ENCODE results near the gene LRSAM1.

DNA sequence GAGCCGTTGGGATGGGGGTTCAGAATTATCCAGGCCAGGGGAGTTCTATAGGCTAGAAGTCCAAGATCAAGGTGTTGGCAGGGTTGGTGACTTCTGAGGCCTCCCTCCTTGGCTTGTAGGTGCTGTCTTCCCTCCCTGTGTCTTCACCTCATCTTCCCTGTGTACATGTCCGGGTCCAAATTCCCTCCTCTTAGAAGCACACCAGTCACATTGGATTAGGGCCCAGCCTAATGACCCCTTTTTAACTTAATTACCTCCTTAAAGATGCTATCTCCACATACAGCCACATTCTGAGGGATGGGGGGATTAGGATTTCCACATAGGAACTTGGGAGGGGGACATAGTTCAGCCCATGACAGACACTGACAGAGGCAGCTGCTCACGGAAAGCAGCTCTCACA is 12.1 kb downstream of the LRSAM1 start:
- TF ChIP-seq, protein P1, sequence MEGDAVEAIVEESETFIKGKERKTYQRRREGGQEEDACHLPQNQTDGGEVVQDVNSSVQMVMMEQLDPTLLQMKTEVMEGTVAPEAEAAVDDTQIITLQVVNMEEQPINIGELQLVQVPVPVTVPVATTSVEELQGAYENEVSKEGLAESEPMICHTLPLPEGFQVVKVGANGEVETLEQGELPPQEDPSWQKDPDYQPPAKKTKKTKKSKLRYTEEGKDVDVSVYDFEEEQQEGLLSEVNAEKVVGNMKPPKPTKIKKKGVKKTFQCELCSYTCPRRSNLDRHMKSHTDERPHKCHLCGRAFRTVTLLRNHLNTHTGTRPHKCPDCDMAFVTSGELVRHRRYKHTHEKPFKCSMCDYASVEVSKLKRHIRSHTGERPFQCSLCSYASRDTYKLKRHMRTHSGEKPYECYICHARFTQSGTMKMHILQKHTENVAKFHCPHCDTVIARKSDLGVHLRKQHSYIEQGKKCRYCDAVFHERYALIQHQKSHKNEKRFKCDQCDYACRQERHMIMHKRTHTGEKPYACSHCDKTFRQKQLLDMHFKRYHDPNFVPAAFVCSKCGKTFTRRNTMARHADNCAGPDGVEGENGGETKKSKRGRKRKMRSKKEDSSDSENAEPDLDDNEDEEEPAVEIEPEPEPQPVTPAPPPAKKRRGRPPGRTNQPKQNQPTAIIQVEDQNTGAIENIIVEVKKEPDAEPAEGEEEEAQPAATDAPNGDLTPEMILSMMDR (IDR thresholded peaks at IDR 0.05), result no peak
- TF ChIP-seq POLR2A (IDR thresholded peaks at IDR 0.05), result no peak
